HG03108 (cell line): ENCODE results near the gene FBXO31.
A peak's percentile ranks its signal among the peaks of the same experiment; 100 is the strongest.
"Not testable (repeated sequence)": the region's sequence is repeated elsewhere in the genome, so short reads cannot be mapped to it uniquely, and the experiment has no call there.

ENCODE experiments used
- ATAC-seq: cut with Tn5 transposase; IDR thresholded peaks from one replicate; pipeline ENCODE4 v1.9.1; 2021; ENCODE audit warnings: moderate library complexity; ENCODE audit not compliant: unreplicated experiment

FBXO31 gene

DNA sequence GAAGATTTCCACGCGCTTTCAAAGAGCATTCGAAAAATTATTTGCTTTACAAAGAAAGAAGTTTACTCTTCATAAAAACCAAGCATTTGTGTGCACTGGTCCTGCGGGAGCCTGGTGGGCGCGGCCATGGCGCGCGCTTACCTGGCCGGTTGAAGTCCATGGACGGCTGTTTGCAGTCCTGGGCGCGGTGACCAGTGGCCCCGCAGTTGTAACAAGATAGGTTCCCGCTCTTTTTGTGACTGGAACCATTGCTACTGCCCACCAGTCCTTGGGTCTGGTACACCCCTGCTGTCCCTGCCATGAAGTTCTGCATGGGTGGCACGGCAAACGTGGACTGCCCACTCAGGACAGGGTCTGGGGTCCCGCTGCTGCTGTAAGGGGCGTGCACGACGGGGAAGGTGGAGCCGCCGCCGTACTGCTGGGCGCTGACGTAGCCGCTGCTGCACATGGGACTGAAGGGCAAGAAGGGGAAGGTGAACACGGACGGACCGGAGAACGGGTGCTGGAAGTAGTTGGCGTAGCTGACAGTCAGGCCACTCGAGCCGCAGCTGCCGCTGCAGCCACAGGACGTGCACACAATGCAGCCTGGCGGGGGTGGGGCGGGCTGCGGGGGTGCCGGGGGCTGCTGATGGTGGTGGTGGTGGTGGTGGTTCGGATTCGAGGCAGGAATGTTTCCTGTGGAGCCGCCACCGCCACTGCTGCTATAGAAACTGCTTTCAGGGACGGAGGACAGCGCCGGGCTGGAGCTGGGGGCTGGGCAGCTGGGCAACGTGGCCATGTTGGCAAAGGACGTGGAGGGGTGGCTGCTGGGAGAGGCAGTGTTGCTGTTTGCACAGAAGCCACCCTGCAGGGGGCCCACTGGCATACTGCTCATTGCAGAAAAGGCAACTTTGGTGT, 28.0 kb upstream of the FBXO31 start:
- ATAC-seq = no peak

GRCh38 chr16:87410968-87411367, 27.4 kb upstream of the FBXO31 start:
- no peak for ATAC-seq

- ATAC-seq = no peak
Measured at GRCh38 chr16:87410530-87410929, 27.0 kb upstream of the FBXO31 start.

- ATAC-seq = no peak
Measured at GRCh38 chr16:87409781-87410180, 26.2 kb upstream of the FBXO31 start.

GRCh38 chr16:87409153-87409552, 25.6 kb upstream of the FBXO31 start:
- ATAC-seq = no peak

GRCh38 chr16:87407511-87408112, 24.0 kb upstream of the FBXO31 start:
- ATAC-seq = no peak

GRCh38 chr16:87406495-87407088, 23.0 kb upstream of the FBXO31 start:
- no peak for ATAC-seq

DNA sequence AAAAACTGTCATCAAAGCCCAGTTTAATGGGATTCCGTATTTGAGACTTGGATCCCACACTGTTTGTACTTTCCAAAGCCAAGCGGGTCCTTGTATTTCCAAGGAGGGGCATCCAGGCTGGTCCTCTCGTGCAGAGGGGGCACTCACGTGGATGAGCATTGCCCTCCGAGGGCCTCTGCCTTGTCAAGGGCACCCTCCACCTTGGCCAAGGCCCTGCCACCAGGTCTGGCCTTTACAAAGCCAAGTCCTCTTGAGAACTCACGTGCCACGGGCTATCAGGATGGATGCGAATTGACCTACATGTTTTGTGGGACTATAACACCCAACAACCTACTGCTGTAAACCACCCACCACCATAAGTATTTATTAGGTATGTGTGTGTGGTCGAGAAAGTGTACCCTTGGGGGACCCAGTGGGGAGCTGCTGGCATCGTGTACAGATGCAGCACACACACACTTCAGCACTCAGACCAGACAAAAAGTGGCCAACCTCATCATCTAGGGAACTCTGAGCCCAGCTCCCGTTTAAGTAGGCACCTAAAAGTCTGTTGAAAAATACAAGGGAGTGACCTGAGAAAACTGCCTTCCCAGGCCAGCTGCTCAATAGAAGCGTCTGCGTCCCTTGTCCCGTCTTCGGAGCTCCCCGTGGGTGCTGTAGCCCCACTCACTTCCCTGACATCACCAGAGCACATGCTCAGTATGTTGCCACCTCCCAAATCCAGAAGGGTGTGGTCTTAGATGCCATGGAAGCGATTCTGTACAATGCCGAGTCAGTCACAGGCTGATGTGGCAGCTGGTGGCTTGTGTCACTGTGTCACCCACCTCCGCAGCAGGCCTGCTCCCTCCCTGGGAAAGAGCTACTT, 21.4 kb upstream of the FBXO31 start:
- no peak for ATAC-seq

- ATAC-seq = no peak
Measured at GRCh38 chr16:87395181-87395842, 11.7 kb upstream of the FBXO31 start.

DNA sequence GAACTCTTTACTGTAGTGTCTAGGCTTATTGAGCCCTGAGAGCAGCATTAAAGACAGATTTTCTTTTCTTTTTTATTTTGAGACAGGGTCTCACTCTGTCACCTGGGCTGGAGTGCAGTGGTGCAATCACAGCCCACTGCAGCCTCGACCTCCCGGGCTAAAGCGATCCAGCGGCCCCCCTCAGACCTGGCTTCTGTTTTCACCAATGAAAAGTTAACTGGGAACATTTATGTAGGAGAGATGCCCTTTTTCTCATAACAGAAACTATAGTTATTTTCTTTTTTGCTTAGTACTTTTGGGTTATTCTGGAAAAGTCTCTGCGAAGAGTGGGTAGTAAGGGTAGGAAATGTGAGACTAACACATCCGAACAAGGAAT, 10.1 kb upstream of the FBXO31 start:
- no peak for ATAC-seq

DNA sequence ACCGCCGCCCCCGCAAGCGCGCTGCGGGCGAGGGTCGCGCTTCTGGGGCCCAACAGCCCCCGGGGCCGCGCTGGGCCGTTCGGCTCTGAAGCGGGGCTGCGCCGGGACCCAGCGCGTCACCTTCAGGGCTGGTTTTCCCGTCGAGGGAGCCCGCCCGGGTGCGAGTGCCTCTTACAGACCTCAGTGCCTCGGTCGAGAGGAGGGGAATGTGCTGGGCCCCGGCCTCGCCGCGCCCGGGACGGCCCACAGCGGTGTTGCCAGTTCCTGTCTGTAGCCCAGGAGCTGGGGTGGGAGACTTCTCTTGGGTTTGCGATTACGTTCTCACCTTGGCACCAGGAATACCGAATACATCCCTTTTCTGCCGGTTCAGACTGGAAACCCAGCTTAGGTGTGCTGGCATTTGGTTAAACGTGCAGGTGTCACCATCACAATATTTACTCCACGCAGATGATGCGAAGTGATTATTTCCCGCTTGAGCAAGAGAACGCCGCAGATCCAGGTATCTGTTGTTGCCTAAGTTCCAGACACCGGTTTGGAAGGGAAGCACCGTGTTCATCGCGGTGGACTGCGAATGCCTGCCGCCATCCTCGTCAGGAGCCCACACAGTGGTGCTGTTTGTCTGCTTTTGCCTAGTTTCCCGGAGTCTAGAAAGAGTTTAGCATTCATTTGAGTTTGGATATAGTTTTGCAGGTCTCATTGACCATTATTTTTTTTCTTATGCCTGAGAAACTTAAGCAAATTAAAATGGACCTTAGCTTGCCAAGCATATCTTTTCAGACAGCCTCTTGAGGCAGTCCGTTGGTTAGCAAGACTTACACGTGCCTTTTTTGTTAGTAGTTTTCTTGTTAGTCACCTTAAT, 9.5 kb upstream of the FBXO31 start:
- no peak for ATAC-seq

DNA sequence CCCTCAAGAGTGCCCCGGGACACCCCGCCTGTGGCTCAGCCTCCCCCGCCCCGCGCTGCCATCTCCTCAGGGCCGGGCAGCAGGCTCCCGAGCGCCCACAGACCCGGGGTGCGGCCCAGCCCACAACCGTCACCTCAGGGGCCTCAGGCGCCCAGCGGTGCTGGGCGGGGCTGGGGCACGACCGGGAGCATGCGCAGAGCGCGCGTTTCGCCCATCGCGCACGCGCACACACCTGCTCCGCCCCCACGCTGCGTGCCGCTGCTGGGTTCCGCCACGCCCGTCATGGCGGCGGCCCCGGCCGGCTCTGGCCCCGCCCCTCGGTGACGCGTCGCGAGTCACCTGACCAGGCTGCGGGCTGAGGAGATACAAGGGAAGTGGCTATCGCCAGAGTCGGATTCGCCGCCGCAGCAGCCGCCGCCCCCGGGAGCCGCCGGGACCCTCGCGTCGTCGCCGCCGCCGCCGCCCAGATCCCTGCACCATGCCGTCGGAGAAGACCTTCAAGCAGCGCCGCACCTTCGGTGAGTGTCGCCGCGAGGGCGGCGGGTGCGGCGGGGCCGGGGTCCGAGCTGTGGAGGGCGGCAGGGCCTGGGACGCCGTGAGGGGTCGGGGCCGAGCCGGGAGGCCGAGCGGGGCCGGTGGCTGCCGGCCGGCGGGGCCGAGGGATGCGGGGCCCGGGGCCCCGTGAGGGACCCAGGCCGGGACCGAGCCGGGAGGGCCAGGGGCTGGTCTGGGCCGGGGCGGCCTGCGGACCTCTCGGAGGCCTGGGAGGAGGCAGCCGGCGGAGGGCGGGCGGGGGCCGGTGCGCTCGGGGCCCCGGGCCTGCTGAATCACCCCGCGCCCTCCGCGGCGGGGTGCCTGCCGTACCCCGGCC, 8.6 kb upstream of the FBXO31 start, which contains the start of gene MAP1LC3B:
Gene MAP1LC3B (plus strand): TSS at position 387 of the 871 bp plus-strand sequence. CDS start 92 bp downstream, at position 479.
- ATAC-seq = peak; percentile 54

- ATAC-seq = no peak
Measured at GRCh38 chr16:87391324-87391949, 7.9 kb upstream of the FBXO31 start.

DNA sequence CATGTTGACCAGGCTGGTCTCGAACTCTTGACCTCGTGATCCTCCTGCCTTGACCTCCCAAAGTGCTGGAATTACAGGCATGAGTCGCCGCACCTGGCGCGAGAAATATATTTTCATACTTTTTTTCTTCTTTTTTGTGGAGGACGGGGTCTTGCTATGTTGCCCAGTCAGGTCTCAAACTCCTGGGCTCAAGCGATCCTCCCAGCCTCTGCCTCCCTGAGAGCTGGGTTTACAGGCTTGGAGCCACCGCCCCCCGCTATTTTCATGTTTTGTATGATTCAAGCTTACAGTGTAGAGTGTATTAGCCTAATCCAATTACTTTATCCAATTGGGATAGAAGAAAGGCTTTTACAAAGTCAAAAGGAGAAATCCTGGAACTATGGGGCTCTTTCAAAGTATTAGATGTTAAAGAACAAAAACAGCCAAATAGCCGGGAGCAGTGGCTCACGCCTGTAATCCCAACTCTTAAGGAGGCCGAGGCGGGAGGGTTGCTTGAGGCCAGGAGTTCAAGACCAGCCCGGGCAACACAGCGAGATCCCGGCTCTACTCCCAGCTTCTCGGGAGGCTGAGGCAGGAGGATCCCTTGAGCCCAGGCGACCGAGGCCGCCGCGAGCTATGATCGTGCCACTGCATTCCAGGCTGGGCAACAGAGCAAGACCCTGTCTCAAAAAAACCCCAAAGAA, 7.2 kb upstream of the FBXO31 start:
- ATAC-seq = no peak

DNA sequence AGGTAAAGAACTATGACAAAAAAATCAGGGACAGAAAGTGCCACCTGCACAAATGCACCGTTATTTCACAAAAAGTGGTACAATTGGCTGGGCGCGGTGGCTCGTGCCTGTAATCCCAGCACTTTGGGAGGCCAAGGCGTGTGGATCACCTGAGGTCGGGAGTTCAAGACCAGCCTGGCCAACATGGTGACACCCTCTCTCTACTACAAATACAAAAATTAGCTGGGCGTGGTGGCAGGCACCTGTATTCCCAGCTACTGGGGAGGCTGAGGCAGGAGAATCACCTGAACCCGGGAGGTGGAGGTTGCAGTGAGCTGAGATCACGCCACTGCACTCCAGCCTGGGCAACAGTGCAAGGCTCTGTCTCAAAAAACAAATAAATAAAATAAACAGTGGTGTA, 6.3 kb upstream of the FBXO31 start:
- ATAC-seq = not testable (repeated sequence)

DNA sequence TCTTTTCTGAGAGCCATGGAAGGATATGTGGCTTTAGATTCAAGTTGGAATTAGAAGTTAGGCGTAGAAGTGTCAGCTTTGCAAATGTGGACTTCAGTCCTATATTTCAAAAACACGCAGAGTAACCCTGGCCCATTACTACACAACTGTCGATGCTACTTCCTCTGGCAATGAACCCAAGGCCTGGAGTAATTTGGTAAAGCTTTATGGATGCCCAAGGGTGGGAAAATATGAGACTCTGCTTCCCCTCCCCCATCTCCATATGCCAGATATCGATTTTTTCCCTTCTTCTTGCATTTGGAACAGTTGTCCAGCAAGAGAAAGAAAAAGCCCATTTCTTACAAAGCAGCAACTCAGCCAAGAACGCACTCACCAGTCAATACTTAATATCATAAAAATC, 5.7 kb upstream of the FBXO31 start:
- ATAC-seq = no peak

DNA sequence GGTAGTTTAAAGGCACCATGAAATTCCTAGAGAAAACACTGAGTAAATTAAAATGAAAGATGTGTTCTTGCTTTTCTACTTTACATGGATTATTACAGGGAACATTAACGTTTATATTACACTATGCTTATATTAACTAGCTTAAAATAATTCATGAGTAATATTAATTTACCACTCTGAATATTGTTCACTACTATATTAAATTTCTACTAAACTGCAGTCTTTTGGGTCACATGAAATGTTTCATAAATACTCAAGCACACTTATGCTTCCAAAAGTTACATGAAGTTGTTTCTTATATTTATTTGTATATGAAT, 5.2 kb upstream of the FBXO31 start:
- no peak for ATAC-seq
